ENCODE results near the gene WNT3A.

The WNT3A gene

DNA sequence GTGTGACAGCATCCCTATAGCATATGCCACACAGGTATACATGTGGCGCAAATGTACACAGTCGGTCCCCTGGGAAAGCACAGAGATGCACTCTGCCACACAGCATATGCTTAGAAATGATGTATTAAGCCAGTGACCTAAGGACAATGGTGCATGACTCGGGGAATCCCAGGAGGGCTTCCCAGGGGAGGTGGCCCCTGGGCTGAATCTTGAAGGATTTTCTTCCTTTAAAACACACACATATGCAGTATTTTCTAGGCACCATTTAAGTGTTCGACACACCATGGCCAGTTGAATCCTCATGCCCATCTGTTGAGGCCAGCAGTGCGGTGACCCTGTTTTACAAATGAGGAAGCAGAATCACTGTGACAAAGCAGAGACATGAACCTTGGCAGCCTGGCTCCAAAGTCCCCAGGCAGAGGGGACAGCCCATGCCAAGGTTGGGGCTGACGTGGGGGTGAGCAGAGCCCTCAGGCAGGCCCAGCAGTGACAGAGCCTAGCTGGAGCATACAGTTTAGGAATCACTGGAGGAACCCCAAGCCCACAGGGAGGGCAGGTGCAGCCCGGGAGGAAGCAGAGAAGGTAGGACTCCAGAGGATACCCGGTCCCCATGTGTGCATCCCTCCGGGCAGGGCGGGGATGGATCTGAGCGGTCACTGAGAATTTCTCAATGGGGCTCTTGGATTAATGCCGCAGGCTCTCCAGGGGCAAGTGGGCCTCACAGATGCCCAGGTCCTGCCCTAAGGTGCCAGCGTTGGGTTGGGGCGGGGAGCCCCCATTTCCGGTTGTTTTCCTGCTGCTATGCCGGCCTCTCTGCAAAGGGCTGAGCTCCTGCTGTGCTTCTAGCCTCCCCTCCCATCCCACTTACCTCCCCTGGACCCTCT, 28.4 kb downstream of the WNT3A start:
- no peak for DNase-seq

- DNase-seq = no peak
These were observed 29.0 kb downstream of the WNT3A start for GRCh38 chr1:228035844-228036243.

- DNase-seq = no peak
These were observed 30.0 kb downstream of the WNT3A start for GRCh38 chr1:228036701-228037231.

GRCh38 chr1:228037401-228038386, 30.9 kb downstream of the WNT3A start:
- DNase-seq = peak; percentile 50

DNA sequence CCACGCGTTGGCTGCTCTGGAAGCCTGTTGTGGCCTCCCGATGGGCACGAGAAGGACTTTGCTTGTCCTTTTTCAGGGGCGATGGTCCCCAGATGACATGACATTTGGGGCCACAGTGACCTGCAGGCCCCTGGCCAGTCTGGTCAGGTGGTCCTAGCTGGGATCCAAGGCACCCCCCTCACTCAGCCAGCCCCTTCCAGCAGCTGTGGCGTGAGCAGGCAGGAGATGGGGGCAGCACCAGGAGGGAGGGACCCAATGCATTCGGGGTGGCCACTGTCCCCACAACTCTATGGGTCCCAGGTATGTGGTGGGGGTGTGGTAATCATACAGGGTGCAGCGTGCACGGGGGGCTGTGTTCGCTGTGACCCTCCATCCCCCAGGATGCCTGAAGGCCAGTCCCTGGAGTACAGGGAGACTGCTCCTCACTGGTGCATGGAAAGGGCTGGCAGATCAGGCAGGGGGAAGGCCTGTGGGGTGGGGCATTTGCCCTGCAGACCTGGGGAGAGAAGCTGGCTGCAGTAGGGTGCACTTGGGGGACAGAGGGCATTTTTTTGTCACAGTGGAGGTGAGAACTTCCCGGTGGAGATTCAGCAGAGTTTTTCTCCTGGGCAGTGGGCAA, 31.7 kb downstream of the WNT3A start:
- DNase-seq = no peak

GRCh38 chr1:228039006-228039903, 32.5 kb downstream of the WNT3A start:
- no peak for DNase-seq

GRCh38 chr1:228039986-228040385, 33.2 kb downstream of the WNT3A start:
- no peak for DNase-seq

- DNase-seq = no peak
These were observed 34.5 kb downstream of the WNT3A start for GRCh38 chr1:228041316-228041715.

GRCh38 chr1:228042508-228042907, 35.7 kb downstream of the WNT3A start:
- DNase-seq = no peak

- no peak for DNase-seq
These were observed 36.6 kb downstream of the WNT3A start for GRCh38 chr1:228043281-228043848.

- no peak for DNase-seq
These were observed 38.2 kb downstream of the WNT3A start for GRCh38 chr1:228044961-228045360.

- DNase-seq = no peak
These were observed 38.6 kb downstream of the WNT3A start for GRCh38 chr1:228045405-228045804.

- DNase-seq = no peak
These were observed 39.1 kb downstream of the WNT3A start for GRCh38 chr1:228045871-228046270.

- no peak for DNase-seq
These were observed 39.8 kb downstream of the WNT3A start for GRCh38 chr1:228046421-228047182.

DNA sequence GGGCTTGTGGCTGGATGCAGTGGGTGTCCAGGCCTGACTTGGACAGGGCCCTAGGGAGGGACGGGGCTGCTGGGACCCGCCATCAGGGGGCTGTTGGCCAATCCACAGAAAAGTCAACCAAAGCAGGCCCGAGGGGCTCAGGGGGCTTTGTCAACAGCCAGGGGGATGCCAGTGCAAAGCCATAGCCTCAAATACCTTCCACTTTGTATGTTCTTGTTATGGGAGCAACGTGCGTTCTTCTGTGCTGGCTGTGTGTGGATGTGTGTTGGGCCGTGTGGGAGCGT, 40.3 kb downstream of the WNT3A start:
- DNase-seq = no peak

DNA sequence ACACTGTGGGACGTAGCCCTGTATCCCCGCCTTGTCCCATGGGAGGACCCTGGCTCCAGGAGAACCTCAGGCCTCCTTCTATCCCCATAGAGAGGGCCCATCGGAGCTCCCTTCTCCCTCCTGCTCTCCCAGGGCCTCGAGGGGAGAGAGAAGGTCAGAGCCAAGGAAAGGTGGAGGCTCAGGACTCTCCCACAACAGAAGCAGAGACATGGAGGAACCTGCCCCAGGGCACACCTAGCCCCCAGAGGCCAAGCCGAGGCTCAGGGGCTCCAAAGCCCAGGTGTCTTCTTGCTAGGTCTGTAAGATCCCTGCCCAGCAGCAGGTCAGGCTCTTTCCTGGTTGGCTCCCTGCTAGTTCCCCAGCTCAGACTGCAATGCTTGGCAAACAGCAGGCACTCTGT, 41.3 kb downstream of the WNT3A start:
- DNase-seq = no peak

- DNase-seq = peak; percentile 21
These were observed 42.0 kb downstream of the WNT3A start for GRCh38 chr1:228048659-228049298.

GRCh38 chr1:228050571-228051231, 43.9 kb downstream of the WNT3A start:
- no peak for DNase-seq

GRCh38 chr1:228058172-228058948, 51.6 kb downstream of the WNT3A start:
- no peak for DNase-seq

Measured in inflammatory macrophage treated with lipopolysaccharide for 4 hours (primary cell).